ENCODE data around the gene KRTAP1-3.
"Not testable (repeated sequence)": the region's sequence is repeated elsewhere in the genome, so short reads cannot be mapped to it uniquely, and the experiment has no call there.

The KRTAP1-3 gene

GRCh38 chr17:41048441-41048840, 13.8 kb upstream of the KRTAP1-3 start:
- no peaks in the 10 kb centered on the region for H3K36me3 ChIP-seq (replicated peaks; ENCODE audit: insufficient read depth, low read length)
- TF ChIP-seq EZH2 (optimal IDR thresholded peaks at IDR 0.05; ENCODE audit: low read depth, low read length) (no peak), EZH2phosphoT487 (IDR thresholded peaks at IDR 0.05; ENCODE audit: low read length) (no peak), CTCF (IDR thresholded peaks at IDR 0.05; ENCODE audit: low read length) (no peak)
- no peaks in the 10 kb centered on the region for H4K20me1 ChIP-seq (ENCODE audit: insufficient read depth, low read length)
- H3K4me3 ChIP-seq (ENCODE audit: low read length), result no peak overlapping the region
- no peaks in the 10 kb centered on the region for H3K79me2 ChIP-seq (ENCODE audit: low read length)
- H3K9me2 ChIP-seq (replicated peaks; ENCODE audit: insufficient read depth, low read length), result no peaks in the 10 kb centered on the region
- no peaks in the 10 kb centered on the region for H3K27me3 ChIP-seq (replicated peaks; ENCODE audit: insufficient read depth, low read length)
- no peak overlapping the region for H2AFZ ChIP-seq (ENCODE audit: low read length)
- H3K4me2 ChIP-seq (ENCODE audit: low read depth, low read length), result no peak overlapping the region
- no peak overlapping the region for H3K9ac ChIP-seq (ENCODE audit: low read length)
- no peak overlapping the region for H3K27ac ChIP-seq (ENCODE audit: low read length)
- H3K9me3 ChIP-seq (replicated peaks; ENCODE audit: insufficient read depth, low read length), result no peaks in the 10 kb centered on the region
- no peaks in the 10 kb centered on the region for H3K4me1 ChIP-seq (ENCODE audit: low read length)
- no peak for DNase-seq
- no peaks in the 10 kb centered on the region for H3F3A ChIP-seq (ENCODE audit: insufficient read depth, low read length)

GRCh38 chr17:41046735-41047465, 12.2 kb upstream of the KRTAP1-3 start, which contains the start of gene KRTAP2-1:
Gene KRTAP2-1, minus strand, starts transcription at chr17:41047316. Its CDS starts 49 bp downstream, at chr17:41047267.
- not testable (repeated sequence) for H2AFZ ChIP-seq (ENCODE audit: low read length); H3K4me3 ChIP-seq (ENCODE audit: low read length); H3K4me1 ChIP-seq (ENCODE audit: low read length); H3K27me3 ChIP-seq (replicated peaks; ENCODE audit: insufficient read depth, low read length); H3K4me2 ChIP-seq (ENCODE audit: low read depth, low read length); H3K79me2 ChIP-seq (ENCODE audit: low read length); DNase-seq; H3K36me3 ChIP-seq (replicated peaks; ENCODE audit: insufficient read depth, low read length); H3K9ac ChIP-seq (ENCODE audit: low read length); H3K9me2 ChIP-seq (replicated peaks; ENCODE audit: insufficient read depth, low read length); H4K20me1 ChIP-seq (ENCODE audit: insufficient read depth, low read length); H3K27ac ChIP-seq (ENCODE audit: low read length); H3F3A ChIP-seq (ENCODE audit: insufficient read depth, low read length); H3K9me3 ChIP-seq (replicated peaks; ENCODE audit: insufficient read depth, low read length)

- H2AFZ ChIP-seq (ENCODE audit: low read length), result no peak overlapping the region
- no peaks in the 10 kb centered on the region for H3K27me3 ChIP-seq (replicated peaks; ENCODE audit: insufficient read depth, low read length)
- no peaks in the 10 kb centered on the region for H3K36me3 ChIP-seq (replicated peaks; ENCODE audit: insufficient read depth, low read length)
- no peaks in the 10 kb centered on the region for H3K9me3 ChIP-seq (replicated peaks; ENCODE audit: insufficient read depth, low read length)
- H3K9me2 ChIP-seq (replicated peaks; ENCODE audit: insufficient read depth, low read length), result no peaks in the 10 kb centered on the region
- no peaks in the 10 kb centered on the region for H3K4me1 ChIP-seq (ENCODE audit: low read length)
- no peak for DNase-seq
- no peak overlapping the region for H3K9ac ChIP-seq (ENCODE audit: low read length)
- H3K4me2 ChIP-seq (ENCODE audit: low read depth, low read length), result no peak overlapping the region
- no peaks in the 10 kb centered on the region for H3K79me2 ChIP-seq (ENCODE audit: low read length)
- no peaks in the 10 kb centered on the region for H4K20me1 ChIP-seq (ENCODE audit: insufficient read depth, low read length)
- no peak overlapping the region for H3K4me3 ChIP-seq (ENCODE audit: low read length)
- no peaks in the 10 kb centered on the region for H3F3A ChIP-seq (ENCODE audit: insufficient read depth, low read length)
- H3K27ac ChIP-seq (ENCODE audit: low read length), result no peak overlapping the region
- TF ChIP-seq EZH2 (optimal IDR thresholded peaks at IDR 0.05; ENCODE audit: low read depth, low read length), result no peak
These were observed 8.3 kb upstream of the KRTAP1-3 start for GRCh38 chr17:41042953-41043352.

GRCh38 chr17:41040783-41041571, 6.3 kb upstream of the KRTAP1-3 start, which contains the start of gene KRTAP1-1:
Gene KRTAP1-1, minus strand, starts transcription at chr17:41041450. Its CDS starts 53 bp downstream, at chr17:41041397.
- H3K9me3 ChIP-seq (replicated peaks; ENCODE audit: insufficient read depth, low read length); H3K27me3 ChIP-seq (replicated peaks; ENCODE audit: insufficient read depth, low read length); H3K79me2 ChIP-seq (ENCODE audit: low read length); H3K9me2 ChIP-seq (replicated peaks; ENCODE audit: insufficient read depth, low read length); H3F3A ChIP-seq (ENCODE audit: insufficient read depth, low read length); H3K27ac ChIP-seq (ENCODE audit: low read length); H3K4me1 ChIP-seq (ENCODE audit: low read length); H2AFZ ChIP-seq (ENCODE audit: low read length); H4K20me1 ChIP-seq (ENCODE audit: insufficient read depth, low read length); H3K4me3 ChIP-seq (ENCODE audit: low read length); H3K4me2 ChIP-seq (ENCODE audit: low read depth, low read length); DNase-seq; H3K36me3 ChIP-seq (replicated peaks; ENCODE audit: insufficient read depth, low read length); H3K9ac ChIP-seq (ENCODE audit: low read length): not testable (repeated sequence)

All from MM.1S (cell line).